Ishikawa (cell line): ENCODE measurements around the gene PLEKHA6.

ENCODE experiments used
- CEBPB ChIP-seq: IDR thresholded peaks from 2 replicates; pipeline ENCODE4 v1.6.1; 2012
- CREB1 ChIP-seq: IDR thresholded peaks from 2 replicates; pipeline ENCODE4 v1.6.1; 2012; ENCODE audit warnings: low read depth
- EP300 ChIP-seq: IDR thresholded peaks from 2 replicates; pipeline ENCODE4 v1.6.1; 2012; ENCODE audit warnings: borderline replicate concordance
- FOXM1 ChIP-seq: IDR thresholded peaks from 2 replicates; pipeline ENCODE4 v1.6.1; 2012; ENCODE audit warnings: low read depth, borderline replicate concordance
- MAX ChIP-seq: IDR thresholded peaks from 2 replicates; pipeline ENCODE4 v1.6.1; 2012
- RAD21 ChIP-seq: IDR thresholded peaks from 2 replicates; pipeline ENCODE4 v1.6.1; 2012; ENCODE audit warnings: low read depth
- REST ChIP-seq: IDR thresholded peaks from 2 replicates; pipeline ENCODE4 v1.6.1; 2012; ENCODE audit warnings: low read depth, mild to moderate bottlenecking
- TCF12 ChIP-seq: IDR thresholded peaks from 2 replicates; pipeline ENCODE4 v1.6.1; 2012; ENCODE audit warnings: low read depth
- USF1 ChIP-seq: IDR thresholded peaks from 2 replicates; pipeline ENCODE4 v1.6.1; 2012
- ZBTB7A ChIP-seq: IDR thresholded peaks from 2 replicates; pipeline ENCODE4 v1.6.1; 2012; ENCODE audit warnings: low read depth

GRCh38 chr1:204241914-204242313 lies 117.8 kb downstream of the PLEKHA6 start:
- TF ChIP-seq RAD21 (no peak), USF1 (no peak), FOXM1 (no peak), CEBPB (no peak), MAX (no peak), CREB1 (no peak), ZBTB7A (no peak), EP300 (no peak), REST (no peak), TCF12 (no peak)
